Common myeloid progenitor, CD34-positive (primary cell): ENCODE results near the gene SLC8A2.
"Not testable (repeated sequence)": the region's sequence is repeated elsewhere in the genome, so short reads cannot be mapped to it uniquely, and the experiment has no call there.

ENCODE experiments used
- CTCF ChIA-PET: fragments of 350-600 bp; sonication (Branson Sonifier 250); formaldehyde crosslinking; loops from one replicate; lab custom pipeline; 2021; ENCODE audit warnings: antibody characterized with exemption; lab: Charles Lee
- POLR2A ChIA-PET: fragments of 350-600 bp; sonication (Branson Sonifier 250); formaldehyde crosslinking; loops from one replicate; lab custom pipeline; 2021; ENCODE audit warnings: antibody characterized with exemption; lab: Charles Lee
- DNase-seq, 3 donors: peaks; one replicate each; pipeline versions ENCODE4 v3.0.0 to v3.0.0-alpha.2; 2013
- H3K27ac ChIP-seq, 2 experiments: 1 replicate in 1 of 2; 2 replicates in 1 of 2; pipeline ENCODE4 v1.7.0; 2013; ENCODE audit warnings: inconsistent platforms in 2 of 2, low read length in 2 of 2, mild to moderate bottlenecking in 2 of 2, low read depth in 1 of 2, moderate library complexity in 1 of 2; ENCODE audit not compliant: severe bottlenecking in 2 of 2, insufficient read depth in 1 of 2, poor library complexity in 1 of 2
- H3K27me3 ChIP-seq, 5 experiments: replicated peaks in 2 of 5; 1 replicate in 3 of 5; 2 replicates in 2 of 5; pipeline versions ENCODE4 v1.6.1 to v1.7.0; 2013; ENCODE audit warnings: low read length in 4 of 5, mild to moderate bottlenecking in 2 of 5, moderate library complexity in 2 of 5, inconsistent platforms in 1 of 5; ENCODE audit not compliant: insufficient read depth in 5 of 5, control insufficient read depth in 4 of 5
- H3K36me3 ChIP-seq, 4 experiments: 1 replicate in 2 of 4; 2 replicates in 2 of 4; pipeline versions ENCODE4 v1.6.1 to v1.7.0; 2013; ENCODE audit warnings: low read length in 3 of 4, control low read depth in 1 of 4, mild to moderate bottlenecking in 1 of 4; ENCODE audit not compliant: control insufficient read depth in 4 of 4, insufficient read depth in 4 of 4
- H3K4me1 ChIP-seq, 4 experiments: 1 replicate in 3 of 4; 2 replicates in 1 of 4; pipeline versions ENCODE4 v1.6.1 to v1.7.1; 2013; ENCODE audit warnings: low read length in 3 of 4, mild to moderate bottlenecking in 3 of 4, control low read depth in 1 of 4, inconsistent platforms in 1 of 4, moderate library complexity in 1 of 4; ENCODE audit not compliant: control insufficient read depth in 4 of 4, insufficient read depth in 4 of 4; ENCODE audit errors: control extremely low read depth in 1 of 4
- H3K4me3 ChIP-seq, 7 experiments: 1 replicate in 4 of 7; 2 replicates in 3 of 7; pipeline versions ENCODE4 v1.5.1 to v1.7.0; 2013; ENCODE audit warnings: mild to moderate bottlenecking in 7 of 7, low read length in 6 of 7, moderate library complexity in 6 of 7, inconsistent platforms in 2 of 7, low read depth in 2 of 7, control low read depth in 1 of 7; ENCODE audit not compliant: insufficient read depth in 4 of 7, control insufficient read depth in 1 of 7; ENCODE audit errors: extremely low read depth in 1 of 7
- H3K9me3 ChIP-seq, 5 experiments: 1 replicate in 4 of 5; 2 replicates in 1 of 5; pipeline versions ENCODE4 v1.6.1 to v1.7.1; 2013; ENCODE audit warnings: low read length in 4 of 5, mild to moderate bottlenecking in 2 of 5, inconsistent platforms in 1 of 5, low read depth in 1 of 5, moderate library complexity in 1 of 5; ENCODE audit not compliant: control insufficient read depth in 4 of 5, insufficient read depth in 2 of 5; ENCODE audit errors: control extremely low read depth in 1 of 5
- WGBS: methylation state at CpG from one replicate; pipeline ENCODE4 v1.1.5; 2013; ENCODE audit not compliant: insufficient coverage; 5-methylcytosine and 5-hydroxymethylcytosine counted together

The SLC8A2 gene

GRCh38 chr19:47489072-47489914 lies 17.6 kb upstream of the SLC8A2 start:
- Histone ChIP-seq H3K27ac (peak overlapping the region in 1 of 2 experiments; percentile 47), H3K9me3 (no peaks in the 10 kb centered on the region), H3K27me3 (no peaks in the 10 kb centered on the region), H3K4me1 (peaks cover 11 to 87% (median 84%) of the 10 kb centered on the region in 4 experiments), H3K36me3 (peaks cover 0 to 61% (median 19%) of the 10 kb centered on the region in 4 experiments), H3K4me3 (no peak overlapping the region)
- no peak for DNase-seq
- WGBS, result 98% methylated on average over 10 of the region's 17 CpGs
- ChIA-PET CTCF (interaction anchor here (1.4 to 3.9 kb wide), 4 partner anchors 10 to 27 kb away, joined by 4 to 23 read pairs (median 6); partner anchors contain the start of gene NAPA), POLR2A (no interaction called here)

- peak overlapping the region in 5 of 7 experiments; percentile 2 to 60 (median 20) for H3K4me3 ChIP-seq
- ChIA-PET POLR2A (interaction anchor here (0.8 to 1.2 kb wide), 2 partner anchors 23 to 25 kb away, joined by 3 read pairs; no protein-coding TSS in a partner anchor), CTCF (interaction anchor here (1.0 to 3.9 kb wide), 9 partner anchors 8 to 55 kb away, joined by 3 to 23 read pairs (median 4); partner anchors contain the start of gene NAPA)
- H3K27ac ChIP-seq, result peak overlapping the region; percentile 70 to 72
- no peaks in the 10 kb centered on the region for H3K27me3 ChIP-seq
- DNase-seq, result peak in 2 of 3 donors; percentile 79 to 82
- 64% methylated on average over 18 of the region's 19 CpGs for WGBS
- peaks cover 11 to 81% (median 79%) of the 10 kb centered on the region in 4 experiments for H3K4me1 ChIP-seq
- H3K36me3 ChIP-seq, result peaks cover 0 to 48% (median 19%) of the 10 kb centered on the region in 4 experiments
- no peaks in the 10 kb centered on the region for H3K9me3 ChIP-seq
Observed at GRCh38 chr19:47487551-47488515, 16.1 kb upstream of the SLC8A2 start.

- Histone ChIP-seq H3K27me3 (no peaks in the 10 kb centered on the region), H3K36me3 (peaks cover 0 to 40% (median 16%) of the 10 kb centered on the region in 4 experiments), H3K4me3 (peak overlapping the region in 5 of 7 experiments; percentile 2 to 60 (median 20)), H3K4me1 (peaks cover 11 to 71% (median 70%) of the 10 kb centered on the region in 4 experiments), H3K9me3 (no peaks in the 10 kb centered on the region), H3K27ac (peak overlapping the region; percentile 70 to 72)
- POLR2A ChIA-PET, result interaction anchor here (0.5 to 1.2 kb wide), 2 partner anchors 22 to 23 kb away, joined by 3 read pairs; no protein-coding TSS in a partner anchor
- DNase-seq, result peak; percentile 56 to 96 (median 95)
- WGBS, result 2% methylated on average over 7 of the region's 9 CpGs
- CTCF ChIA-PET, result interaction anchor here (1.0 to 3.9 kb wide), 7 partner anchors 9 to 211 kb away, joined by 3 to 23 read pairs (median 4); partner anchors contain the start of gene NAPA
Observed at GRCh38 chr19:47486900-47487299, 15.2 kb upstream of the SLC8A2 start.

GRCh38 chr19:47486220-47486619 lies 14.5 kb upstream of the SLC8A2 start:
- peak in 2 of 3 donors; percentile 61 for DNase-seq
- ChIA-PET POLR2A (interaction anchor here (1.2 kb wide), 1 partner anchor 24 kb away, joined by 3 read pairs; no protein-coding TSS in a partner anchor), CTCF (interaction anchor here (1.3 to 3.9 kb wide), 2 partner anchors 23 to 212 kb away, joined by 3 to 23 read pairs; no protein-coding TSS in a partner anchor)

GRCh38 chr19:47485210-47485609 lies 13.5 kb upstream of the SLC8A2 start:
- H3K9me3 ChIP-seq, result no peaks in the 10 kb centered on the region
- H3K27me3 ChIP-seq, result no peaks in the 10 kb centered on the region
- ChIA-PET CTCF (interaction anchor here (0.7 to 2.6 kb wide), 6 partner anchors 10 to 49 kb away, joined by 3 to 12 read pairs (median 6); partner anchors contain the start of gene NAPA), POLR2A (no interaction called here)
- DNase-seq, result peak in 2 of 3 donors; percentile 48 to 65
- peak overlapping the region in 6 of 7 experiments; percentile 2 to 95 (median 82) for H3K4me3 ChIP-seq
- peak overlapping the region in 1 of 2 experiments; percentile 91 for H3K27ac ChIP-seq
- peaks cover 0 to 24% (median 8%) of the 10 kb centered on the region in 4 experiments for H3K36me3 ChIP-seq
- H3K4me1 ChIP-seq, result peaks cover 11 to 58% (median 57%) of the 10 kb centered on the region in 4 experiments
- WGBS, result 92% methylated on average over 5 of the region's 6 CpGs

More at GRCh38 chr19:47486220-47486619, 14.5 kb upstream of the SLC8A2 start:
- H3K27ac ChIP-seq, H3K27me3 ChIP-seq, H3K9me3 ChIP-seq: not testable (repeated sequence)
- WGBS, result 54% methylated on average over 5 of the region's 13 CpGs
- Histone ChIP-seq H3K36me3 (peaks cover 0 to 33% (median 13%) of the 10 kb centered on the region in 4 experiments), H3K4me1 (peaks cover 11 to 65% (median 63%) of the 10 kb centered on the region in 4 experiments), H3K4me3 (peak overlapping the region in 3 of 7 experiments; percentile 19 to 60 (median 20))
